ENCODE data around the gene RTCA. TPM values are rescaled to one million over a fixed set of nuclear protein-coding genes. Genes with fewer than 3 reads are reported as not detected.
"Not testable (repeated sequence)": the region's sequence is repeated elsewhere in the genome, so short reads cannot be mapped to it uniquely, and the experiment has no call there.

Gene RTCA
- total RNA-seq, 1 donor from 2014 or later = 51.2 TPM

GRCh38 chr1:100256273-100256672 lies 9.7 kb upstream of the RTCA start:
- intact Hi-C loops (cut with micrococcal nuclease) = not testable (repeated sequence)

- intact Hi-C loops (cut with micrococcal nuclease) = not testable (repeated sequence)
Observed at GRCh38 chr1:100258427-100258826, 7.6 kb upstream of the RTCA start.

- intact Hi-C loops (cut with micrococcal nuclease) = no loop called here
Observed at GRCh38 chr1:100261686-100262085, 4.3 kb upstream of the RTCA start.

GRCh38 chr1:100264081-100264480 lies 1.9 kb upstream of the RTCA start:
- intact Hi-C loops (cut with micrococcal nuclease) = not testable (repeated sequence)

- intact Hi-C loops (cut with micrococcal nuclease) = loop anchor here (5.0 kb wide), 3 partner anchors 137 to 632 kb away; partner anchors contain the start of gene SLC30A7
Observed at GRCh38 chr1:100265562-100265930, 470 bp upstream of the RTCA start.

- intact Hi-C loops (cut with micrococcal nuclease) = loop anchor here (1.0 to 5.0 kb wide), 10 partner anchors 17 to 631 kb away; partner anchors contain the start of genes AGL, DBT, SLC30A7 and TRMT13
Observed at GRCh38 chr1:100266741-100267140, 725 bp downstream of the RTCA start.

GRCh38 chr1:100267284-100267683 lies 1.3 kb downstream of the RTCA start:
- intact Hi-C loops (cut with micrococcal nuclease) = loop anchor here (5.0 kb wide), 3 partner anchors 135 to 630 kb away; partner anchors contain the start of gene SLC30A7

GRCh38 chr1:100268202-100268601 lies 2.2 kb downstream of the RTCA start:
- intact Hi-C loops (cut with micrococcal nuclease) = loop anchor here (5.0 kb wide), 3 partner anchors 134 to 629 kb away; partner anchors contain the start of gene SLC30A7

GRCh38 chr1:100277866-100278265 lies 11.8 kb downstream of the RTCA start:
- intact Hi-C loops (cut with micrococcal nuclease) = no loop called here

- intact Hi-C loops (cut with micrococcal nuclease) = no loop called here
Observed at GRCh38 chr1:100279358-100279923, 13.4 kb downstream of the RTCA start.

GRCh38 chr1:100279954-100280682 lies 14.1 kb downstream of the RTCA start:
- intact Hi-C loops (cut with micrococcal nuclease) = no loop called here

- intact Hi-C loops (cut with micrococcal nuclease) = no loop called here
Observed at GRCh38 chr1:100284591-100284990, 18.6 kb downstream of the RTCA start.

- intact Hi-C loops (cut with micrococcal nuclease) = no loop called here
Observed at GRCh38 chr1:100287162-100287561, 21.1 kb downstream of the RTCA start.

- intact Hi-C loops (cut with micrococcal nuclease) = loop anchor here (1.0 kb wide), 1 partner anchor 169 kb away; no protein-coding TSS in a partner anchor
Observed at GRCh38 chr1:100290291-100290690, 24.3 kb downstream of the RTCA start.

GRCh38 chr1:100292711-100293110 lies 26.7 kb downstream of the RTCA start:
- intact Hi-C loops (cut with micrococcal nuclease) = no loop called here

GRCh38 chr1:100296140-100296539 lies 30.1 kb downstream of the RTCA start:
- intact Hi-C loops (cut with micrococcal nuclease) = loop anchor here (5.0 kb wide), 1 partner anchor 56 kb away; the partner anchor contains the start of gene CDC14A

GRCh38 chr1:100296997-100297396 lies 31.0 kb downstream of the RTCA start:
- intact Hi-C loops (cut with micrococcal nuclease) = loop anchor here (5.0 kb wide), 1 partner anchor 55 kb away; the partner anchor contains the start of gene CDC14A

- intact Hi-C loops (cut with micrococcal nuclease) = loop anchor here (5.0 kb wide), 1 partner anchor 54 kb away; the partner anchor contains the start of gene CDC14A
Observed at GRCh38 chr1:100298512-100298911, 32.5 kb downstream of the RTCA start.

- intact Hi-C loops (cut with micrococcal nuclease) = loop anchor here (5.0 kb wide), 1 partner anchor 53 kb away; the partner anchor contains the start of gene CDC14A
Observed at GRCh38 chr1:100299521-100300222, 33.7 kb downstream of the RTCA start.

- intact Hi-C loops (cut with micrococcal nuclease) = no loop called here
Observed at GRCh38 chr1:100300691-100301090, 34.7 kb downstream of the RTCA start.

- intact Hi-C loops (cut with micrococcal nuclease) = no loop called here
Observed at GRCh38 chr1:100302739-100303138, 36.7 kb downstream of the RTCA start.

GRCh38 chr1:100304227-100304626 lies 38.2 kb downstream of the RTCA start:
- intact Hi-C loops (cut with micrococcal nuclease) = no loop called here
